ENCODE measurements around the gene TMEM134.
"Not testable (repeated sequence)": the region's sequence is repeated elsewhere in the genome, so short reads cannot be mapped to it uniquely, and the experiment has no call there.

Gene TMEM134

GRCh38 chr11:67486481-67487195 lies 17.6 kb upstream of the TMEM134 start:
- Histone ChIP-seq H3K4me3 (ENCODE audit: low read length) (peak overlapping the region; percentile 47), H3K36me3 (ENCODE audit: control insufficient read depth, low read length) (peaks cover 54% of the 10 kb centered on the region), H4K20me1 (ENCODE audit: control insufficient read depth, insufficient read depth, low read depth, low read length) (no peaks in the 10 kb centered on the region), H3F3A (ENCODE audit: control insufficient read depth, insufficient read depth) (peaks cover 30% of the 10 kb centered on the region), H3K9me3 (ENCODE audit: control insufficient read depth, insufficient read depth, low read length) (no peaks in the 10 kb centered on the region), H3K27me3 (ENCODE audit: control insufficient read depth, low read length) (no peaks in the 10 kb centered on the region), H3K4me2 (ENCODE audit: low read length) (peak overlapping the region; percentile 86), H3K79me2 (ENCODE audit: control insufficient read depth, low read length) (peaks cover 43% of the 10 kb centered on the region), H3K27ac (ENCODE audit: low read depth, low read length) (peak overlapping the region; percentile 81), H3K4me1 (ENCODE audit: control insufficient read depth, low read length) (peaks cover 48% of the 10 kb centered on the region), H3K9me2 (replicated peaks; ENCODE audit: control insufficient read depth, low read length) (no peaks in the 10 kb centered on the region)
- TF ChIP-seq EZH2phosphoT487 (IDR thresholded peaks at IDR 0.05; ENCODE audit: borderline replicate concordance, low read length) (no peak), CTCF (IDR thresholded peaks at IDR 0.05; ENCODE audit: low read depth, low read length, poor library complexity, severe bottlenecking) (no peak)

- not testable (repeated sequence) for H3K27me3 ChIP-seq (ENCODE audit: control insufficient read depth, low read length); H3K9me3 ChIP-seq (ENCODE audit: control insufficient read depth, insufficient read depth, low read length); H3K9me2 ChIP-seq (replicated peaks; ENCODE audit: control insufficient read depth, low read length); H4K20me1 ChIP-seq (ENCODE audit: control insufficient read depth, insufficient read depth, low read depth, low read length)
- Histone ChIP-seq H3K4me1 (ENCODE audit: control insufficient read depth, low read length) (peaks cover 50% of the 10 kb centered on the region), H3K79me2 (ENCODE audit: control insufficient read depth, low read length) (peaks cover 43% of the 10 kb centered on the region), H3K27ac (ENCODE audit: low read depth, low read length) (peak overlapping the region; percentile 81), H3K4me2 (ENCODE audit: low read length) (peak overlapping the region; percentile 86), H3K4me3 (ENCODE audit: low read length) (peak overlapping the region; percentile 47), H3F3A (ENCODE audit: control insufficient read depth, insufficient read depth) (peaks cover 27% of the 10 kb centered on the region), H3K36me3 (ENCODE audit: control insufficient read depth, low read length) (peaks cover 47% of the 10 kb centered on the region)
Measured at GRCh38 chr11:67485873-67486361, 16.9 kb upstream of the TMEM134 start.

DNA sequence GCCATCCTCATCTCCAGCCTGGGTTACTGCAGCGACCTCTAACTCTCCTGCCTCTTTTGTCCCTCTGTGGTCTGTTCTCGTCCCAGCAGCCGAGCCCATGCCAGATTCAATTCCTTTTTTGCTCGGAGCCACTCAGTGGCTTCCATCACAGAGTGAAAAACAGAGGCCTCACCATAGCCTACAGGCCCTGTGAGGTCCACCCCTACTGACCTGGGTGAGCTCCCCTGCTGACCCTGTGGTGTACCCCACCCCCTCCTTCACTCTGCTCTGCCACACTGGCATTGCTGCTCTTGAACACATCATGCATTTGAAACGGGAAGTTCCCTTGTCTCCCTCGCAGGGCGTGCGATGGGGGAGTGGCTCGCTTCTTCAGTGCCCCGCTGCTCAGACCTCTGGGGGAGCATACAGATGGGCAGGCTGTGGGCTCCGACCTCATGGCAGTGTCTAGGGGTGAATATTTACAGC lies 15.8 kb upstream of the TMEM134 start:
- Histone ChIP-seq H3K4me2 (ENCODE audit: low read length) (peak overlapping the region; percentile 86), H3K9me2 (replicated peaks; ENCODE audit: control insufficient read depth, low read length) (no peaks in the 10 kb centered on the region), H3K9me3 (ENCODE audit: control insufficient read depth, insufficient read depth, low read length) (no peaks in the 10 kb centered on the region), H3K4me3 (ENCODE audit: low read length) (peak overlapping the region; percentile 81), H3K27me3 (ENCODE audit: control insufficient read depth, low read length) (peaks cover 2% of the 10 kb centered on the region; the same call in 1 of the 2 replicates), H3K79me2 (ENCODE audit: control insufficient read depth, low read length) (peaks cover 43% of the 10 kb centered on the region), H3K27ac (ENCODE audit: low read depth, low read length) (peak overlapping the region; percentile 81), H3F3A (ENCODE audit: control insufficient read depth, insufficient read depth) (peaks cover 28% of the 10 kb centered on the region), H4K20me1 (ENCODE audit: control insufficient read depth, insufficient read depth, low read depth, low read length) (no peaks in the 10 kb centered on the region), H3K4me1 (ENCODE audit: control insufficient read depth, low read length) (peaks cover 50% of the 10 kb centered on the region), H3K36me3 (ENCODE audit: control insufficient read depth, low read length) (peaks cover 37% of the 10 kb centered on the region)
- no peak for TF ChIP-seq CTCF (IDR thresholded peaks at IDR 0.05; ENCODE audit: low read depth, low read length, poor library complexity, severe bottlenecking)
- TF ChIP-seq EZH2phosphoT487 (IDR thresholded peaks at IDR 0.05; ENCODE audit: borderline replicate concordance, low read length), result no peak
